Mesendoderm (in vitro differentiated cells): ENCODE data around the gene CPSF4L.

Experiments
- DNase-seq: peaks from one replicate; pipeline ENCODE4 v3.0.0; 2013
- H2AK5ac ChIP-seq: 2 replicates; pipeline ENCODE4 v1.6.1; 2013; ENCODE audit warnings: low read length, inconsistent platforms
- H2BK120ac ChIP-seq: 2 replicates; pipeline ENCODE4 v1.6.1; 2013; ENCODE audit warnings: low read depth, mild to moderate bottlenecking, low read length, moderate library complexity, mixed read lengths
- H2BK15ac ChIP-seq: replicated peaks from 2 replicates; pipeline ENCODE4 v1.6.1; 2013; ENCODE audit warnings: low read depth, mild to moderate bottlenecking, moderate library complexity
- H2BK5ac ChIP-seq: 2 replicates; pipeline ENCODE4 v1.6.1; 2013; ENCODE audit warnings: low read length, inconsistent platforms
- H3K18ac ChIP-seq: 2 replicates; pipeline ENCODE4 v1.6.1; 2013; ENCODE audit warnings: mild to moderate bottlenecking, low read length, mixed read lengths
- H3K23ac ChIP-seq: one replicate; pipeline ENCODE4 v1.6.1; 2013; ENCODE audit warnings: low read length
- H3K27ac ChIP-seq: 2 replicates; pipeline ENCODE4 v1.5.1; 2013; ENCODE audit warnings: low read depth, mild to moderate bottlenecking, inconsistent platforms, low read length, moderate library complexity
- H3K27me3 ChIP-seq: 2 replicates; pipeline ENCODE4 v1.6.1; 2013; ENCODE audit warnings: low read length, control low read depth, mild to moderate bottlenecking, inconsistent platforms; ENCODE audit not compliant: insufficient read depth, poor library complexity
- H3K36me3 ChIP-seq: 2 replicates; pipeline ENCODE4 v1.6.1; 2013; ENCODE audit warnings: low read length, inconsistent platforms; ENCODE audit not compliant: control insufficient read depth, insufficient read depth
- H3K4ac ChIP-seq: one replicate; pipeline ENCODE4 v1.6.1; 2013; ENCODE audit warnings: low read depth, mild to moderate bottlenecking, low read length, moderate library complexity
- H3K4me1 ChIP-seq: 2 replicates; pipeline ENCODE4 v1.6.1; 2013; ENCODE audit warnings: low read depth, low read length, inconsistent platforms; ENCODE audit not compliant: control insufficient read depth
- H3K4me2 ChIP-seq: 2 replicates; pipeline ENCODE4 v1.6.1; 2013; ENCODE audit warnings: low read length
- H3K4me3 ChIP-seq: 2 replicates; pipeline ENCODE4 v1.5.1; 2013; ENCODE audit warnings: mild to moderate bottlenecking, low read length
- H3K56ac ChIP-seq: one replicate; pipeline ENCODE4 v1.6.1; 2013; ENCODE audit warnings: low read length
- H3K79me1 ChIP-seq: 2 replicates; pipeline ENCODE4 v1.6.1; 2013; ENCODE audit warnings: low read length, inconsistent platforms
- H3K79me2 ChIP-seq: 2 replicates; pipeline ENCODE4 v1.6.1; 2013; ENCODE audit warnings: mild to moderate bottlenecking, low read length; ENCODE audit not compliant: control insufficient read depth, insufficient read depth
- H3K9ac ChIP-seq: 2 replicates; pipeline ENCODE4 v1.6.1; 2013; ENCODE audit warnings: low read length, inconsistent platforms
- H4K5ac ChIP-seq: one replicate; pipeline ENCODE4 v1.6.1; 2013; ENCODE audit warnings: low read length
- H4K8ac ChIP-seq: one replicate; pipeline ENCODE4 v1.6.1; 2013; ENCODE audit warnings: low read depth, mild to moderate bottlenecking, control low read depth, low read length, moderate library complexity
- WGBS: extraction: QIAGEN DNeasy Blood & Tissue Kit; methylation state at CpG from one replicate; pipeline ENCODE4 v1.1.7; 2013; ENCODE audit warnings: low lambda C conversion rate, missing lambda C conversion rate; ENCODE audit not compliant: insufficient coverage; ENCODE audit errors: extremely low coverage; 5-methylcytosine and 5-hydroxymethylcytosine counted together

The CPSF4L gene

GRCh38 chr17:73278465-73279453, 17.1 kb upstream of the CPSF4L start:
- H3K56ac ChIP-seq: peak overlapping the region; percentile 22
- H3K79me1 ChIP-seq: peaks cover 2% of the 10 kb centered on the region
- H3K4ac ChIP-seq: no peak overlapping the region
- H3K27me3 ChIP-seq: no peaks in the 10 kb centered on the region
- H2BK15ac ChIP-seq: no peak overlapping the region
- no peak overlapping the region for H3K4me2 ChIP-seq
- no peak overlapping the region for H3K23ac ChIP-seq
- H2BK120ac ChIP-seq: no peak overlapping the region
- H3K27ac ChIP-seq: no peak overlapping the region
- H3K36me3 ChIP-seq: no peaks in the 10 kb centered on the region
- H4K8ac ChIP-seq: no peak overlapping the region
- no peak overlapping the region for H2BK5ac ChIP-seq
- H3K18ac ChIP-seq: no peak overlapping the region
- no peak overlapping the region for H3K9ac ChIP-seq
- DNase-seq: no peak
- no peak overlapping the region for H3K4me3 ChIP-seq
- H3K79me2 ChIP-seq: no peaks in the 10 kb centered on the region
- H2AK5ac ChIP-seq: no peak overlapping the region
- no peaks in the 10 kb centered on the region for H3K4me1 ChIP-seq
- no CpG with 5 or more reads among the region's 14 CpGs for WGBS
- H4K5ac ChIP-seq: no peak overlapping the region

- Histone ChIP-seq H3K4me2 (no peak overlapping the region), H2BK120ac (no peak overlapping the region), H3K79me2 (no peaks in the 10 kb centered on the region), H3K27me3 (no peaks in the 10 kb centered on the region), H3K79me1 (no peaks in the 10 kb centered on the region), H2BK15ac (no peak overlapping the region), H2AK5ac (no peak overlapping the region), H3K27ac (no peak overlapping the region), H3K23ac (no peak overlapping the region), H4K8ac (no peak overlapping the region), H3K4ac (no peak overlapping the region), H3K4me3 (no peak overlapping the region), H2BK5ac (no peak overlapping the region), H3K36me3 (no peaks in the 10 kb centered on the region), H3K9ac (no peak overlapping the region), H3K56ac (no peak overlapping the region), H3K4me1 (no peaks in the 10 kb centered on the region), H4K5ac (no peak overlapping the region), H3K18ac (no peak overlapping the region)
- no CpG with 5 or more reads among the region's 7 CpGs for WGBS
- no peak for DNase-seq
Observed at GRCh38 chr17:73278049-73278464, 16.4 kb upstream of the CPSF4L start.

GRCh38 chr17:73274490-73274889, 12.8 kb upstream of the CPSF4L start:
- Histone ChIP-seq H3K23ac (peak overlapping the region; percentile 24), H3K4me2 (no peak overlapping the region), H3K4me3 (no peak overlapping the region), H2BK5ac (no peak overlapping the region), H3K27me3 (no peaks in the 10 kb centered on the region), H4K5ac (no peak overlapping the region), H3K4me1 (no peaks in the 10 kb centered on the region), H2AK5ac (no peak overlapping the region), H3K18ac (no peak overlapping the region), H3K56ac (no peak overlapping the region), H2BK15ac (no peak overlapping the region), H4K8ac (no peak overlapping the region), H3K79me2 (no peaks in the 10 kb centered on the region), H3K9ac (no peak overlapping the region), H3K79me1 (no peaks in the 10 kb centered on the region), H3K4ac (no peak overlapping the region), H3K36me3 (no peaks in the 10 kb centered on the region), H3K27ac (no peak overlapping the region), H2BK120ac (no peak overlapping the region)
- no peak for DNase-seq
- WGBS: no CpG with 5 or more reads among the region's 4 CpGs

- H3K9ac ChIP-seq: no peak overlapping the region
- no peak overlapping the region for H3K23ac ChIP-seq
- H2BK15ac ChIP-seq: no peak overlapping the region
- no peak overlapping the region for H2AK5ac ChIP-seq
- no peak for DNase-seq
- no peak overlapping the region for H2BK5ac ChIP-seq
- no peak overlapping the region for H4K8ac ChIP-seq
- no peak overlapping the region for H2BK120ac ChIP-seq
- H3K27ac ChIP-seq: no peak overlapping the region
- H3K4me2 ChIP-seq: no peak overlapping the region
- H3K79me2 ChIP-seq: no peaks in the 10 kb centered on the region
- no peak overlapping the region for H3K4ac ChIP-seq
- H3K36me3 ChIP-seq: no peaks in the 10 kb centered on the region
- H3K27me3 ChIP-seq: no peaks in the 10 kb centered on the region
- H3K79me1 ChIP-seq: no peaks in the 10 kb centered on the region
- H3K56ac ChIP-seq: no peak overlapping the region
- no peaks in the 10 kb centered on the region for H3K4me1 ChIP-seq
- H3K18ac ChIP-seq: no peak overlapping the region
- no peak overlapping the region for H4K5ac ChIP-seq
- no peak overlapping the region for H3K4me3 ChIP-seq
- WGBS: no CpG with 5 or more reads among the region's 8 CpGs
Observed at GRCh38 chr17:73272906-73273218, 11.2 kb upstream of the CPSF4L start.

- Histone ChIP-seq H4K5ac (no peak overlapping the region), H2BK120ac (no peak overlapping the region), H3K79me1 (no peaks in the 10 kb centered on the region), H3K79me2 (no peaks in the 10 kb centered on the region), H2AK5ac (no peak overlapping the region), H2BK5ac (no peak overlapping the region), H3K9ac (no peak overlapping the region), H3K4me2 (no peak overlapping the region), H3K18ac (no peak overlapping the region), H3K56ac (no peak overlapping the region), H3K4me1 (no peaks in the 10 kb centered on the region), H3K27me3 (no peaks in the 10 kb centered on the region), H3K4me3 (no peak overlapping the region), H3K36me3 (no peaks in the 10 kb centered on the region), H3K27ac (no peak overlapping the region), H3K23ac (no peak overlapping the region), H2BK15ac (no peak overlapping the region), H4K8ac (no peak overlapping the region), H3K4ac (no peak overlapping the region)
- WGBS: no CpG with 5 or more reads among the region's 9 CpGs
- DNase-seq: no peak
Observed at GRCh38 chr17:73271072-73271471, 9.4 kb upstream of the CPSF4L start.

- DNase-seq: no peak
- Histone ChIP-seq H3K4ac (no peak overlapping the region), H2AK5ac (no peak overlapping the region), H2BK120ac (no peak overlapping the region), H3K23ac (no peak overlapping the region), H3K4me1 (no peaks in the 10 kb centered on the region), H4K5ac (no peak overlapping the region), H3K79me2 (no peaks in the 10 kb centered on the region), H3K9ac (no peak overlapping the region), H3K79me1 (no peaks in the 10 kb centered on the region), H2BK5ac (no peak overlapping the region), H3K27me3 (no peaks in the 10 kb centered on the region), H3K56ac (no peak overlapping the region), H3K27ac (no peak overlapping the region), H4K8ac (no peak overlapping the region), H2BK15ac (no peak overlapping the region), H3K4me3 (no peak overlapping the region), H3K4me2 (no peak overlapping the region), H3K18ac (no peak overlapping the region), H3K36me3 (no peaks in the 10 kb centered on the region)
- no CpG with 5 or more reads among the region's 1 CpG for WGBS
Observed at GRCh38 chr17:73269791-73270190, 8.1 kb upstream of the CPSF4L start.
